Sigmoid colon (tissue), 7 donors: ENCODE results near the gene CDKN1A. TPM values are rescaled to one million over a fixed set of nuclear protein-coding genes. Genes with fewer than 3 reads are reported as not detected.

Source experiments
- DNase-seq: peaks from one replicate; pipeline ENCODE4 v3.0.0-alpha.2; 2019
- H3K27ac ChIP-seq, 4 donors: fragments of 200-600 bp; sonication (generic); one replicate each; pipeline ENCODE4 v1.5.1; 2016 to 2019; ENCODE audit warnings: mild to moderate bottlenecking in 1 of 4
- H3K27me3 ChIP-seq, 3 donors: fragments of 200-600 bp; sonication (generic); one replicate each; pipeline ENCODE4 v1.5.1; 2019; ENCODE audit warnings: mild to moderate bottlenecking in 1 of 3
- H3K36me3 ChIP-seq, 4 donors: fragments of 200-600 bp; sonication (generic); one replicate each; pipeline ENCODE4 v1.5.1; 2016 to 2019
- H3K4me1 ChIP-seq, 4 donors: fragments of 200-600 bp; sonication (generic); one replicate each; pipeline ENCODE4 v1.5.1; 2017 to 2019
- H3K4me3 ChIP-seq, 4 donors: fragments of 200-600 bp; sonication (generic); one replicate each; pipeline ENCODE4 v1.5.1; 2017 to 2019; ENCODE audit warnings: mild to moderate bottlenecking in 2 of 4, moderate library complexity in 1 of 4
- H3K9me3 ChIP-seq, 4 donors: fragments of 200-600 bp in 3 of 4; sonication (generic) in 3 of 4; one replicate each; pipeline versions ENCODE4 v1.5.1 to v1.6.1; 2013 to 2019
- CTCF ChIP-seq, 4 experiments: fragments of 450-650 bp in 3 of 4; fragments of 200-600 bp in 1 of 4; IDR thresholded peaks; one replicate each; pipeline ENCODE4 v1.5.1; 2016 to 2019; ENCODE audit warnings: antibody characterized with exemption in 4 of 4, mild to moderate bottlenecking in 3 of 4, moderate library complexity in 2 of 4
- EP300 ChIP-seq, 4 donors: sonication (generic); formaldehyde crosslinking; IDR thresholded peaks; one replicate each; pipeline ENCODE4 v1.6.1; 2017; ENCODE audit warnings: antibody characterized with exemption in 4 of 4
- POLR2A ChIP-seq, 2 donors: fragments of 450-650 bp; IDR thresholded peaks; one replicate each; pipeline ENCODE4 v1.6.1; 2016; ENCODE audit warnings: antibody characterized with exemption in 2 of 2, mild to moderate bottlenecking in 2 of 2, moderate library complexity in 2 of 2
- POLR2AphosphoS5 ChIP-seq, 4 donors: sonication (generic); formaldehyde crosslinking; IDR thresholded peaks; one replicate each; pipeline ENCODE4 v1.6.1; 2017; ENCODE audit warnings: antibody characterized with exemption in 4 of 4
- WGBS, 2 donors: extraction: QIAGEN DNeasy Blood & Tissue Kit; methylation state at CpG; one replicate each; pipeline ENCODE4 v1.1.7; 2013; 5-methylcytosine and 5-hydroxymethylcytosine counted together
- intact Hi-C: fragments of 100-400 bp; cut with DNase I; formaldehyde crosslinking; loops from one replicate; pipeline ENCODE4 v1.15.1; 2023
- polyA plus RNA-seq, 3 donors: library from polyadenylated mRNA; stranded (reverse); fragments of 200-250 nt; gene quantifications; one replicate each; pipeline ENCODE4 v1.2.3, GENCODE V29; 2013
- total RNA-seq, 4 donors: library from RNA; depleted of rRNA; stranded (reverse); fragments of >200 nt; gene quantifications; one replicate each; pipeline ENCODE4 v1.1.0, GENCODE V29; 2016
- donor health status: healthy with polysubstance abuse.
- donor health status: Bipolar disorder and iron deficiency.
- donor health status: healthy.

Gene CDKN1A
- total and polyA plus RNA-seq, 7 donors, result 35.7 to 429 (median 255) TPM

DNA sequence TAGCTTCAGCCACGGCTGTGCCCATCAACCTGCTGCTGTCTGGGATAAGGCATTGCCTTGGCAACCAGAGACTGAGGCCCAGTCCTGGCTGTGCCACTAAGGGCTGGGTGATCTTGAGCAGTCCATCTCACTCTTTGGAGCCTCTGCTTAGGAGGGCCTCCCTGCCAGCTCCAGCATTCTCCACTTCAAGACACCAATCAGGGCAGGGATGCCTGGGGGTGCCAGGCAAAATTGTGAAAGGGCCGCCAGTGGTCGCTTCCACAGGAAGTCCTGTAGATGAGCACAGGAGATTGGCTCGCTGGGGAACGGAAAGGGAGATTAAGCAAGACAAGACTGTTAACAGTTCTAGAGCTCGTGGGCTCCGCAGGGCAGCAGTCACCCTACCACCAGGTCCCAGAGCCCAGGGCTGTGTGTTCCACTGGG lies 19.0 kb downstream of the CDKN1A start, which contains the start of gene RAB44:
Gene RAB44 (plus strand): TSS at position 346 of the 423 bp plus-strand sequence. CDS start 6,410 bp downstream, outside the sequence.
- H3K9me3 ChIP-seq, result no peaks in the 10 kb centered on the region
- intact Hi-C loops, result no loop called here
- no peak within 1 kb of the TSS for H3K27ac ChIP-seq
- H3K36me3 ChIP-seq, result no peaks in the 10 kb centered on the region
- 86 to 94% methylated on average over 7 of the region's 7 CpGs for whole genome bisulfite sequencing, 2 donors
- no peaks in the 10 kb centered on the region for H3K27me3 ChIP-seq
- no peak within 1 kb of the TSS for H3K4me3 ChIP-seq
- peak; percentile 58 for DNase-seq
- no peak for TF ChIP-seq EP300 (IDR thresholded peaks at IDR 0.05)
- TF ChIP-seq POLR2A (IDR thresholded peaks at IDR 0.05), result no peak
- TF ChIP-seq CTCF (IDR thresholded peaks at IDR 0.05), result no peak
- TF ChIP-seq POLR2AphosphoS5 (IDR thresholded peaks at IDR 0.05), result no peak
- peaks cover 0 to 5% (median 2%) of the 10 kb centered on the region in 4 donors for H3K4me1 ChIP-seq

GRCh38 chr6:36698196-36698595 lies 19.7 kb downstream of the CDKN1A start:
- 76 to 87% methylated on average over 6 of the region's 6 CpGs for WGBS, 2 donors
- H3K27me3 ChIP-seq, result no peaks in the 10 kb centered on the region
- H3K4me3 ChIP-seq, result no peak overlapping the region
- TF ChIP-seq POLR2AphosphoS5 (IDR thresholded peaks at IDR 0.05) (no peak), CTCF (IDR thresholded peaks at IDR 0.05) (no peak), POLR2A (IDR thresholded peaks at IDR 0.05) (no peak)
- intact Hi-C loops, result no loop called here
- no peak overlapping the region for H3K27ac ChIP-seq
- H3K36me3 ChIP-seq, result no peaks in the 10 kb centered on the region
- no peak for DNase-seq
- no peaks in the 10 kb centered on the region for H3K4me1 ChIP-seq
- no peaks in the 10 kb centered on the region for H3K9me3 ChIP-seq

DNA sequence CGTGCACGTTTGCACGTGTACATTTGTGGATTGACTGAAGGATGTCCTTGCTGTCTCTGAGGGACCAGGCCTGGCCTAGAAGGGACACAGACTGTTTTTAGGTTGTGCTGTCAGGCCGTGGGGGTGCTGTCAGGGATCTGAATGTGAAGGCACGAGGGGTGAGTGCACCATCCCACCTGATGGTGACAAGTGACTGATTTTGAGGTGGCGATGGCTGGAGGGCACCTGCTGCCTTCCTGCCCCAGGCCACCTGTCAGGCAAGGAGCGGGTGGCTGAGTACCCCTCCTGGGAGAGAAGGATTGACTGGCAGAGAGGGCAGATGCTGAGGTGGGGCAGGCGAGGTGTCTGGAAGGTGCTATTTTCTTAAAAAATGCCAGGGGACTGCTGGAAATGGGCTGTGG lies 20.4 kb downstream of the CDKN1A start:
- DNase-seq, result peak; percentile 53
- 88 to 89% methylated on average over 8 of the region's 8 CpGs for WGBS, 2 donors
- Histone ChIP-seq H3K4me1 (no peaks in the 10 kb centered on the region), H3K9me3 (no peaks in the 10 kb centered on the region), H3K36me3 (no peaks in the 10 kb centered on the region), H3K27ac (no peak overlapping the region), H3K4me3 (no peak overlapping the region), H3K27me3 (no peaks in the 10 kb centered on the region)
- intact Hi-C loops, result no loop called here
- TF ChIP-seq EP300 (IDR thresholded peaks at IDR 0.05) (no peak), CTCF (IDR thresholded peaks at IDR 0.05) (no peak), POLR2A (IDR thresholded peaks at IDR 0.05) (no peak), POLR2AphosphoS5 (IDR thresholded peaks at IDR 0.05) (no peak)

DNA sequence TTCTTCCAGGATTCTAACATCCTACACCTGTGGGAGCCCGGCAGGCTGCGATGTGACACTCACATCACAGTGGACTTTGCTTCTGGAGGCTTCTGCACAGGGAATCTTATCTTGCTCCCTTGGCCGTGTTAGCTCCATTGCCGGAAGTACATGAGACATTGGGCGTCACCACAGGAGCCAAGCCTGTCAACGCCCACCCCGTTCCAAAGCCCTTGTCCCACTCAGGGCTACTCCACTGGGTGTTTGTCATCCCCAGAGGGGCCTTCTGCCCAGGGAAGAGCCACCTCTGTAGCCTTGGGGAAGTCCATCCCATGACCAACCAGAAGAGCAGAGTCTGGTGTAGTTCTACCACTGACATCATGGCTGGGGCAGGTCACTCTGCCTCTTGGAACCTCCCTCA lies 20.8 kb downstream of the CDKN1A start:
- 40 to 78% methylated on average over 7 of the region's 7 CpGs for WGBS, 2 donors
- TF ChIP-seq CTCF (IDR thresholded peaks at IDR 0.05) (no peak), POLR2A (IDR thresholded peaks at IDR 0.05) (no peak), POLR2AphosphoS5 (IDR thresholded peaks at IDR 0.05) (no peak), EP300 (IDR thresholded peaks at IDR 0.05) (no peak)
- H3K27ac ChIP-seq, result no peak overlapping the region
- no peaks in the 10 kb centered on the region for H3K27me3 ChIP-seq
- no peak overlapping the region for H3K4me3 ChIP-seq
- intact Hi-C loops, result no loop called here
- DNase-seq, result no peak
- no peaks in the 10 kb centered on the region for H3K9me3 ChIP-seq
- H3K4me1 ChIP-seq, result no peaks in the 10 kb centered on the region
- H3K36me3 ChIP-seq, result no peaks in the 10 kb centered on the region
